DOHH2 (cell line): ENCODE results near the gene RICTOR.

ENCODE experiments used
- CTCF ChIP-seq: fragments of 200-600 bp; sonication (generic); IDR thresholded peaks from one replicate; pipeline ENCODE4 v1.5.1; 2014; ENCODE audit warnings: antibody characterized with exemption, mild to moderate bottlenecking, low read depth, low read length; ENCODE audit not compliant: poor library complexity, severe bottlenecking
- EZH2phosphoT487 ChIP-seq: fragments of 200-600 bp; sonication (generic); IDR thresholded peaks from 2 replicates; pipeline ENCODE4 v1.6.1; 2017; ENCODE audit warnings: borderline replicate concordance, mild to moderate bottlenecking, antibody characterized with exemption, low read length, moderate library complexity, mixed read lengths

GRCh38 chr5:38922199-38922598 is 152.0 kb downstream of the RICTOR start:
- peak; percentile 95 for TF ChIP-seq CTCF
- TF ChIP-seq EZH2phosphoT487 = no peak
